ENCODE results near the gene BRMS1L. TPM values are rescaled to one million over a fixed set of nuclear protein-coding genes. Genes with fewer than 3 reads are reported as not detected.

The BRMS1L gene
- total and polyA plus RNA-seq, 9 of the 15 experiments (the other 6 are each of a cell fraction or from before 2014, with no cell fraction given) = 1.2 to 4.7 (median 3.3) TPM

DNA sequence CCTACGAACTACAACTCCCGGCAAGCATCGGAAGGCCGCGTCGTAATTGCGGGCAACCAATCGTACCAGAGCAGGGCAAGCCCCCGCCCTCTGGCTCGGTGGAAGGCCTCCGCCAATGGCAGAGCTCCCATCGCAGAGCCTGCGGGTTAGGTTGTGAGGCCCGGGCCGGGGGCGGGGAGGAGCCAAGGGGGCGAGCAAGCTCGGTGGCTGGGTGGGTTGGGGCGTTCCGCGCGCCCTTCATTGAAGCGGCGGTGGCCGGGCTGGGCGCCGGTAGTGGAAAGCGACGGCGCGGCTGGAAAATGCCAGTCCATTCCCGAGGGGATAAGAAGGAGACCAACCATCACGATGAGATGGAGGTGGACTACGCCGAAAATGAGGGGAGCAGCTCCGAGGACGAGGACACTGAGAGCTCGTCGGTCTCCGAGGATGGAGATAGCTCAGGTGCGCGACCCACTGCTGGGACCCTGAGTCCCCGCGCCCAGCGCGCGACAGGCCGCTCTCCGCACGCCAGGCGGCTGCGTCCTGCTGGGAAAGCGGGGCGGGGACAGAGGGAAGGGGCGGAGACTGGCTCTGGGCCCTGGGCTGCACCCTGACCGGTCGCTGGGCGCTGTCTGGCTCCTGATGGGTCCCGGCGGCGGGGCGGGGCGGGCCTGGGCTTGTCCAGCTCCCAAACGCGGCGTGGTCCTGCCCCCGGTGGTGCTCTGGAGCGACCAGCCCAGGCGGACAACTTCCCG is at the start of gene BRMS1L (continued):
- TF ChIP-seq, protein P1, sequence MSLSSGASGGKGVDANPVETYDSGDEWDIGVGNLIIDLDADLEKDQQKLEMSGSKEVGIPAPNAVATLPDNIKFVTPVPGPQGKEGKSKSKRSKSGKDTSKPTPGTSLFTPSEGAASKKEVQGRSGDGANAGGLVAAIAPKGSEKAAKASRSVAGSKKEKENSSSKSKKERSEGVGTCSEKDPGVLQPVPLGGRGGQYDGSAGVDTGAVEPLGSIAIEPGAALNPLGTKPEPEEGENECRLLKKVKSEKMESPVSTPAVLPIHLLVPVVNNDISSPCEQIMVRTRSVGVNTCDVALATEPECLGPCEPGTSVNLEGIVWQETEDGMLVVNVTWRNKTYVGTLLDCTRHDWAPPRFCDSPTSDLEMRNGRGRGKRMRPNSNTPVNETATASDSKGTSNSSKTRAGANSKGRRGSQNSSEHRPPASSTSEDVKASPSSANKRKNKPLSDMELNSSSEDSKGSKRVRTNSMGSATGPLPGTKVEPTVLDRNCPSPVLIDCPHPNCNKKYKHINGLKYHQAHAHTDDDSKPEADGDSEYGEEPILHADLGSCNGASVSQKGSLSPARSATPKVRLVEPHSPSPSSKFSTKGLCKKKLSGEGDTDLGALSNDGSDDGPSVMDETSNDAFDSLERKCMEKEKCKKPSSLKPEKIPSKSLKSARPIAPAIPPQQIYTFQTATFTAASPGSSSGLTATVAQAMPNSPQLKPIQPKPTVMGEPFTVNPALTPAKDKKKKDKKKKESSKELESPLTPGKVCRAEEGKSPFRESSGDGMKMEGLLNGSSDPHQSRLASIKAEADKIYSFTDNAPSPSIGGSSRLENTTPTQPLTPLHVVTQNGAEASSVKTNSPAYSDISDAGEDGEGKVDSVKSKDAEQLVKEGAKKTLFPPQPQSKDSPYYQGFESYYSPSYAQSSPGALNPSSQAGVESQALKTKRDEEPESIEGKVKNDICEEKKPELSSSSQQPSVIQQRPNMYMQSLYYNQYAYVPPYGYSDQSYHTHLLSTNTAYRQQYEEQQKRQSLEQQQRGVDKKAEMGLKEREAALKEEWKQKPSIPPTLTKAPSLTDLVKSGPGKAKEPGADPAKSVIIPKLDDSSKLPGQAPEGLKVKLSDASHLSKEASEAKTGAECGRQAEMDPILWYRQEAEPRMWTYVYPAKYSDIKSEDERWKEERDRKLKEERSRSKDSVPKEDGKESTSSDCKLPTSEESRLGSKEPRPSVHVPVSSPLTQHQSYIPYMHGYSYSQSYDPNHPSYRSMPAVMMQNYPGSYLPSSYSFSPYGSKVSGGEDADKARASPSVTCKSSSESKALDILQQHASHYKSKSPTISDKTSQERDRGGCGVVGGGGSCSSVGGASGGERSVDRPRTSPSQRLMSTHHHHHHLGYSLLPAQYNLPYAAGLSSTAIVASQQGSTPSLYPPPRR (CRISPR knock-in tag; IDR thresholded peaks at IDR 0.05; ENCODE audit: borderline replicate concordance) = no peak
- no peak for TF ChIP-seq FOXK2 (conservative IDR thresholded peaks at IDR 0.05 in 1 of 2, IDR thresholded peaks at IDR 0.05 in 1 of 2; ENCODE audit: low read depth in 2 of 2)
- no peak for TF ChIP-seq STAG1 (CRISPR knock-in tag; IDR thresholded peaks at IDR 0.05; ENCODE audit: borderline replicate concordance)
- no peak for TF ChIP-seq PYGO2 (tag; IDR thresholded peaks at IDR 0.05)
- TF ChIP-seq SUPT5H (IDR thresholded peaks at IDR 0.05) = peak; percentile 95
- no peak for TF ChIP-seq DMBX1 (CRISPR knock-in tag; IDR thresholded peaks at IDR 0.05; ENCODE audit: borderline replicate concordance)
- TF ChIP-seq, protein P2, sequence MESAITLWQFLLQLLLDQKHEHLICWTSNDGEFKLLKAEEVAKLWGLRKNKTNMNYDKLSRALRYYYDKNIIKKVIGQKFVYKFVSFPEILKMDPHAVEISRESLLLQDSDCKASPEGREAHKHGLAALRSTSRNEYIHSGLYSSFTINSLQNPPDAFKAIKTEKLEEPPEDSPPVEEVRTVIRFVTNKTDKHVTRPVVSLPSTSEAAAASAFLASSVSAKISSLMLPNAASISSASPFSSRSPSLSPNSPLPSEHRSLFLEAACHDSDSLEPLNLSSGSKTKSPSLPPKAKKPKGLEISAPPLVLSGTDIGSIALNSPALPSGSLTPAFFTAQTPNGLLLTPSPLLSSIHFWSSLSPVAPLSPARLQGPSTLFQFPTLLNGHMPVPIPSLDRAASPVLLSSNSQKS (CRISPR knock-in tag; IDR thresholded peaks at IDR 0.05) = no peak
- TF ChIP-seq NR2C1 (IDR thresholded peaks at IDR 0.05) = no peak
- no peak for TF ChIP-seq NR2C1 (tag; IDR thresholded peaks at IDR 0.05)
- TF ChIP-seq ZNF184 (CRISPR knock-in tag; IDR thresholded peaks at IDR 0.05) = no peak
- no peak for TF ChIP-seq ZKSCAN1 (IDR thresholded peaks at IDR 0.05; ENCODE audit: low read depth, low read length)
- TF ChIP-seq ZNF79 (CRISPR knock-in tag; IDR thresholded peaks at IDR 0.05; ENCODE audit: low read depth) = no peak
- peak; percentile 61; the same call in 1 of the 2 replicates for TF ChIP-seq NFRKB (IDR thresholded peaks at IDR 0.05; ENCODE audit: low read depth)
- TF ChIP-seq CHAMP1 (IDR thresholded peaks at IDR 0.05) = no peak
- no peak for TF ChIP-seq BRD4 (IDR thresholded peaks at IDR 0.05)
- no peak for TF ChIP-seq ZBTB34 (CRISPR knock-in tag; IDR thresholded peaks at IDR 0.05)
- TF ChIP-seq ZFP91 (CRISPR knock-in tag; IDR thresholded peaks at IDR 0.05) = no peak

Measured in K562 (cell line).